Stimulated activated CD8-positive, alpha-beta memory T cell treated with anti-CD3 and anti-CD28 coated beads, Interleukin-15, amount 100 ng/mL, for 48 hours (primary cell): ENCODE measurements around the gene PI4KA.
A peak's percentile ranks its signal among the peaks of the same experiment; 100 is the strongest.
"Not testable (repeated sequence)": the region's sequence is repeated elsewhere in the genome, so short reads cannot be mapped to it uniquely, and the experiment has no call there.

ENCODE experiments used
- DNase-seq, 2 donors: peaks; one replicate each; pipeline ENCODE4 v3.0.0-alpha.2; 2020; ENCODE audit warnings: low read depth in 2 of 2

The PI4KA gene

DNA sequence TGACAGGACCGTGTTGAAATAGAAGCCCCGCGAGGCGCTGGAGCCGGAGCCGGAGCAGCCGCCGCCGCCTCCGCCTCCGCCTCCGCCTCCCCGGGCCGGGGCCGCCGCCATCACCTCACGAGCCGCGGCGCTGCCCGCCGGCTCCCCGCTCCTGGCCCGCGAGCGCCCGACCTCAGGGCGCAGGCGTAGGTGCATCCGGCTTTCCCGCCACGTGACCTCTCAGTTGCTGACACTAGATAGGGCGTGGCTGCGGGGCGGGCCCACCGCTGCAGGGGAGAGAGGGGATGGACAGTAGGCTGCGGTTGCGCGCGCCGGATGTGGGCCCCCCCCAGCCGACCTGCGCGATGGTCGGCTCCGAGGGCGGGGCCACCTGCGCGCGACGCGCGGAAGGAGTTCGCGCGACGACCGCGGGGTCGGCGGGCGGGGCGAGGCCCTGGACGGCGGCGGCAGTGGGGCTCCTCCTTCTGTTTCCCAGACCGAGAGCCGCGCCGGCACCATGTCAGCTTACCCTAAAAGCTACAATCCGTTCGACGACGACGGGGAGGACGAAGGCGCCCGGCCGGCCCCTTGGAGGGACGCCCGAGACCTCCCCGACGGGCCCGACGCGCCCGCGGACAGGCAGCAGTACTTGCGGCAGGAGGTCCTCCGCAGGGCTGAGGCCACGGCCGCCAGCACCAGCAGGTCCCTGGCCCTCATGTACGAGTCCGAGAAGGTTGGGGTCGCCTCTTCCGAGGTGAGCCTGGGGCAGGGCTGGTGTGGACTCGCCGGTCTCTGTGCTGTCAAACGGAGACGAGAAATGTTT, at the start of gene PI4KA, which contains the start of gene SNAP29:
Gene PI4KA (minus strand): TSS at position 197 of the 802 bp plus-strand sequence. CDS start 86 bp downstream, at position 111.
Gene SNAP29 (plus strand): TSS at position 393 of the 802 bp plus-strand sequence. CDS start 104 bp downstream, at position 497.
- DNase-seq, result peak; percentile 97

DNA sequence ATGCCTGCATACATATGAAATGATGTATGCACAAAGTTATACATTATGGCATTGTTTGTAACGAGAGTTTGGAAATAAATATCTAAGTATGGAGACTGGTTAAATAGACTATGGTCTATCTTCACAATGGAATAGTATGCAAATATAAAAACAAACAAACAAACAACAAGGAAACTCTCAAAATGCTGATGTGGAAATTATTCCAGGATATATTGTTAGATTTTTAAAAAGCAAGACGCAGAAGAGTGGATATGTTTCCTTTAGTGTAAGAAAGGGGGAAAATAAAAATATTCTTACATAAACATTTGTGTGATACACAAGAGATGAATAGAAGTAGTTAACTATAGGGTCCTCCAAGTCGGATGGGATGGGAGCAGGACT, 47.8 kb upstream of the PI4KA start:
- DNase-seq, result no peak

DNA sequence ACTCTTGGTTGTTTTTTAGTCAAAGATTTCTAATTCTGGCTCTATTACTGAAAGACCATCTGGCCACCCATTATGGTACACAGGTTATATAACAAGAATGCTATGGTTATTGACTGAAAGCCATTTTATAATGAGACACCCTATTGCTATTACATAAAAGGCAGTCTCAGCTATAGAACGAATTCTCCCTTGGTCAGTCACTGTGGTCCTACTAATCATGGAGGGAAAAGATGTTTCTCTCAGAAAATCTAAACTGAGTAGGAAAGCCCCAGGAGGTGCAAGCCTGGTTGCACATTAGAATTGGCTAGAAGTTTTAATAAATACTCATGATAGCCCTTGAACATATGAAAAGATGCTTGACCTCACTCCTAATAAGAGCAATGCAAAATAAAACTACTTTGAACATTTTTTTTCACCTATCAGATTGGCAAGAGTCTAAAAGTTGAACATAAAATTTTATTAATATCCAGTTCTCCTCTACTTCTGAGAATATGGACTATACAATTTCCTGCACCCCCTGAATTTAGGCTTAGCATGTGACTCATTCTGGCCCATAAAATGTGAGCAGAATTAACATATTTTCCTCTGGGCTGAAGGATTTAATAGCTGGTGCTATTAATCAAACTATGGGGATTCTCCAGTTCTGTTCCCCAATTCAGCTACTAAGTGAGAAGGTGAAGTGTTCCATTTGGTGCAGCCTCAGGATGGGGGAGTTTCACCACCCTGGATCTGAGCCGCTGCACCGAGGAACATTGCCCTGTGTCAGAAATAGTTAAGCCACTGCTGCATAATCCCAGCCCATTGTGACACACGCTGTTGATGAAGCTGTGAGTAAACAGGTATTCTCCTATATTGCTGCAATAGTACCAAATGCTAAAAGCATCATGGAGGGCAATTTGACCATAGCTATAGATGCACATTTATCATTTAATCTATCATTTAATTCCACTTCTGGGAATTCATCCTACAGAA, 47.1 kb upstream of the PI4KA start:
- no peak for DNase-seq

DNA sequence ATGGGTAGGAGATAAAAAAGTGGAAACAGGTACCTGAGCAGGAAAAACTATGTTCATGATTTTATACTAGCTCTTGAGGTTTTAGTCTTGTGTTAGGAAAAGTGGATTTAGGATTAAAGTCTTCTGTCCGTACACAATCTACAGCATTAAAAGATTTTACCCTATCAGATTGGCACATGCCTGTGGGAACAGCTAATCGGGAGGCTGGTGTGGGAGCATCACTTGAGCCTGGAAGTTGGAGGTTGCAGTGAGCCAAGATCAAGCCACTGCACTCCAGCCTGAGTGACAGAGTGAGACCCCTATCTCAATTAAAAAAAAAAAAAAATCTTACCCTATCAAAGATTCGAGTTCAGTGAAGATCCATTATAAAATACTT, 46.4 kb upstream of the PI4KA start:
- DNase-seq, result no peak

DNA sequence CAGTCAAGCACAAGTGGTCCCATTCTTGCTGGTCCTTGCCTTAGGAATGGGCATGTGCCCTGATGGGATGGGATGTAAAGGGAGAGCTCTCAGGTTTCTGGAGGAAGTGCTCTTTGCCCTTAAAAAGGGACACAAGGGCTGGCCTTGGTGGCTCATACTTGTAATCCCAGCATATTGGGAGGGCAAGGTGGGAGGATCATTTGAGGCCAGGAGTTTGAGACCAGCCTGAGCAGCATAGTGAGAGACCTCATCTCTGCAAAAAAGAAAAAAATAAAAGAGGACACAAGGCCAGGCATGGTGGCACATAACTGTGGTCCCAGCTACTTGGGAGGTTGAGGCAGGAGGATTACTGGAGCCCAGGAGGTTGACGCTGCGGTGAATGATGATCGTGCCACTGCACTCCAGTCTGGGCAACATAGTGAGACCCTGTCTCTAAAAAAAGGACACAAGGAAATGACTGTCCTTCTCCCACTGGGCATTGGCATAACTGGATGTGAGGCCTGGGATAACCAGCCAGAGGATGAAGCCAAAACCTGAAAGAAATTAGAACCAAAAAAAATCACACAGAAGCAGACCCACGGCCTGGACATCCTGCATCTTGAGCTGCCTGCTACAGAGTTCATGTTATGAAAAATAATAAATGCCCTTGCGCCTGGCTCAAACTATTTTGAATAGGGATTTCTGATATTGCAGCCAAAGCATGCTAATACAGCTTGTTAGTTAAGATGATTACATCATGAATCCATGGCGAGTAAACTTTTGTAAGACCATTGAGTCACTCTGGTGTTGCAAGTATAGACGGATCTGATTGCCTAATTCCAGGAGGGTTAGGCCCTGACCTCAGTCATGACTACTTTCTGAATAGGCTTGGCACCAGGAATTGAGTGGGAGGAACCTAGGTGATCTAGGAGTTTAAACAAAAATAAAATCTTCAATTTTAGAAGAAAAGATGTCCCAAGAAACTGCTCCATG, 45.7 kb upstream of the PI4KA start:
- DNase-seq, result no peak

DNA sequence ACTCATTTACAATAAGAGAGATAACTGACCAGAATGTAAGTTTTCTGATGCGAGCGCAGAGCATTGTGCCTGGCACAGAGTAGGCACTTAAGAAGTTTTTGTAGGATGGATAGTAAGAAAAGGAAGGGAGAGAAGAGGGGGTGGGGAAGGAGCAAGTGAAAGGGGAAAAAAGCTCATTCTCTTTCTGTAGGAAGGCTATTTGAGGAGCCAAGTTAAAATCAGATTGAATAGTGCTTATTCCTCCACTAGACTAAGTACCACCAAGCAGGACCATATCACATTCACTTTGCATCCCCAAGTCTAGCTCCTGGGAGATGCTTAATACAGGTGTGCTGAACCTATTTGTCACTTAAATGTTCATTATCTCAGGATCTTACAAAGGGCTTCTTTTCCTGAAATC, 44.5 kb upstream of the PI4KA start:
- DNase-seq, result no peak

DNA sequence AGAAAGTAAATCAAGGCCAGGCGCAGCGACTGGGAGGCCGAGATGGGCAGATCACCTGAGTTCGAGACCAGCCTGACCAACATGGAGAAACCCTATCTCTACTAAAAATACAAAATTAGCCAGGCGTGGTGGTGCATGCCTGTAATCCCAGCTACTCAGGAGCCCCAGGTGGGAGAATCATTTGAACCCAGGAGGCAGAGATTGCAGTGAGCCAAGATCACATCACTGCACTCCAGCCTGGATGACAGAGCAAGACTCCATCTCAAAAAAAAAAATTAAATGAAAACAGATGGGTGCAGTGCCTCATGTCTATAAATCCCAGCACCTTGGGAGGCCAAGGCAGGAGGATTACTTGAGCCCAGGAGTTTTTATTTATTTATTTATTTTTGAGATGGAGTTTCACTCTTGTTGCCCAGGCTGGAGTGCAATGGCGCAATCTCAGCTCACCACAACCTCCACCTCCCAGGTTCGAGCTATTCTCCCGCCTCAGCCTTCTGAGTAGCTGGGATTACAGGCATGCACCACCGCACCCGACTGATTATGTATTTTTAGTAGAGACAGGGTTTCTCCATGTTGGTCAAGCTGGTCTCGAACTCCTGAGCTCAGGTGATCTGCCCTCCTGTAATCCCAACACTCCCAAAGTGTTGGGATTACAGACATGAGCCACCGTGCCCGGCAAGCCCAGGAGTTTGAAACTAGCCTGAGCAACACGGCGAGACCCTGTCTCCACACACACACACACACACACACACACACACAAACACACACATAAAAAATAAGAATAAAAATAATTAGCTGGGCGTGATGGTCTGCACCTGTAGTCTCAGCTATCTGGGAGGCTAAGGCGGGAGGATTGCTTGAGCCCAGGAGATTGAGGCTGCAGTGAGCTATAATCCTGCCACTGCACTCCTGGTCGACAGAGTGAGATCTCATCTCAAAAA, 42.8 kb upstream of the PI4KA start:
- not testable (repeated sequence) for DNase-seq

DNA sequence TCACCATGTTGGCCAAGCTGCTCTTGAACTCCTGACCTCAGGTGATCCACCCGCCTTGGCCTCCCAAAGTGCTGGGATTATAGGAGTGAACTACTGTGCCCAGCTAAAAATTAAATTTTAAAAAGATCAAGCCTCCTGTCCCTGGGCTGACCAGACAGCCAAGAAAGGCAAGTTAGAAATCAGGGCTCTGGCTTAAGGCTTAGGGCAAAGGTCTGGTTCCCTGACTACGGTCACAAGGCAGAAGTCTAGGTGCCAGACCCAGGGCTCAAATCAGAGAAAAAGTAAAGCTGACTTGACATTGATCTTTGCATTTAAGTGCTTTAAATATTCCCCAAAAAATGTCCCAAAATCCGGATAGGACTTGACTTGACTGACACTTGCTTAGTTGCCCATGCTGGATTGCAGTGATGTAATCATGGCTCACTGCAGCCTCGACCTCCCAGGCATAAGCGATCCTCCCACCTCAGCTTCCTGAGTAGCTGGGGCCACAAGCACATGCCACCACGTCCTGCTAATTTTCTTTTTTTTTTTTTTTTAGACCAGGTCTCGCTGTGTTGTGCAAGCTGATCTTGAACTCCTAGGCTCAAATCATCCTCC, 41.3 kb upstream of the PI4KA start:
- no peak for DNase-seq

DNA sequence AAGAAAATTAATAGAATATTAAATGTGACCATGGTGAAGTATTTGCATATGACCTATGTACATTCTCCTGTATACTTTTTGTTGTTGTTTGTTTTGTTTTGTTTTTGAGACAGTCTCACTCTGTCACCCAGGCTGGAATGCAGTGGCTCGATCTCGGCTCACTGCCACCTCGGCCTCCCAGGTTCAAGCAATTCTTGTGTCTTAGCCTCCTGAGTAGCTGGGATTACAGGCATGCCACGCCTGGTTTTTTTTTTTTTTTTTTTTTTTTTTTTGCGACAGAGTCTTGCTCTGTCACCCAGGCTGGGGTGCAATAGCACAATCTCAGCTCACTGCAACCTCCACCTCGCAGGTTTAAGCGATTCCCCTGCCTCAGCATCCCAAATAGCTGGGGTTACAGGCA, 39.1 kb upstream of the PI4KA start:
- not testable (repeated sequence) for DNase-seq

DNA sequence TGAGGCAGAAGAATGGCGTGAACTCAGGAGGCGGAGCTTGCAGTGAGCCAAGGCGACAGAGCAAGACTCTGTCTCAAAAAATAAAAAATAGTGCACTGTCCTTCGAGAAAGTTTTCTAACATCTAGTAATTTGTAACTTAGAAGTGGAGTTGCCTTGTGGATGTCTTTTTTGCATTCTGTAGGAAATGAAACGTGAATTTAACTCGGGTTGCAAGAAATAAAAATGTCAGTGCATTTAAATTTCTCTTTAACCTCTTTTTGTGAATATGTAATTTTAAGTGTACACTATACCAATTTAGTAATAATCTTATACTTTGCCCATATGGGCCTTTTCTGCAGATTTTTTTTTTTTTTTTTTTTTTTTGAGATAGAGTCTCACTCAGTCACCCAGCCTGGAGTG, 32.4 kb upstream of the PI4KA start:
- no peak for DNase-seq

DNA sequence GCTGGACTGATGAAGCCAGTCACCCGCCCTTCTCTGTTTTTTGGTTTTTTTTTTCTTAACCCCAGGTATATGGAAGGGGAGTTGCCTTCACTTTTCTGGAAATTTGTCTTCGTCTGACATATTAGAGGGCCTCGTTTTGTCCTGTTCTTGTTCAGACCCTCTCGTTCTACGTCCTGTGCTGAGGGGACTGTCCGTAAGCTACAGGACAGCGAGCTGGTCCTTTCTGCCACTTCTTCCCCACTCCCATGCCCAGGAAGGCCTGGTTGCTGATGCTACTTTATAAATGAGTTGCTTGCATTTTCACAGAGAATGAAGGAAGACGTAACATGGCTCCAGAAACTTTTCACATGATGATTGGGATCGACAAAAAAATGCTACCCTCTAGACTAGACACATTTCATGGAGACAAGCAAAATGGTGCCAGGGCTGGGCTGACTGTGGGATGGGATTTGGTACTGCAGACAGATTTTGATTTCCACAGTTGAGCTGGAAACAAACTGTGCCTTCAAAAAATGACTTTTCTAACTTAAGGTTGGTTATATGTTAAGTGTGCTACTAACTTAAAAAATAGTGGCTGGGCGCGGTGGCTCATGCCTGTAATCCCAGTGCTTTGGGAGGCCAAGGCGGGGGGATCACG, 31.4 kb upstream of the PI4KA start:
- DNase-seq, result no peak

DNA sequence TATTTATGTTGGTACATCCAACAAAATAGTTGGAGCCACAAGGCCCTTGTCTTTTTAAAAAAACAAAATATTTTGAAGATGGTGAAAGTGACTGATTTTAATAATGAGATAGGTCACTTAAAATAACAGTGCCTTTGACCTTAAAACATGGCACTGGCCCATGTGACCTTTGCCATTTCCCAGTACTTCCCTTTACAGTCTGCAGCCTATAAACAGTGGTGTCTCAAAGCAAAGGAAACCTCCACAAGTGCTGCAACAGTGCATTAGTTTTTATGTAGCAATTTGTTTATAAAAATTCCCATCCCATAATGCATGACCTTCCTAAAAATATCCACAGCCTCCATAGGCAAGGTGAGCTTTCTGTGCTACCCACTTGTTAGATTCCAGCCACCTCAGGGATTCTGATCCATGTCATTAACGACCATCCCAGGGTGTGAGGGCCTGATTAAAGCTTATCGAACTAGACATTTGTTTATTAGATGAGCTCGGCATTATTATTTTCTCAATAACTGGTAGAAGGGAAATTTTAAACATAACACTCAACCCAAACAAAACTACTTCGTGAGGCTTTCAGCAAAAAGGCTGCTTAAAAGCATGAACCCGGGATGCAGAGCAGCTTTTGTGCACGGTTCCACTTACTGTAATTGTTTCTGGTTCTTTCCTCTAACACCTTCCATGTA, 30.6 kb upstream of the PI4KA start:
- no peak for DNase-seq

DNA sequence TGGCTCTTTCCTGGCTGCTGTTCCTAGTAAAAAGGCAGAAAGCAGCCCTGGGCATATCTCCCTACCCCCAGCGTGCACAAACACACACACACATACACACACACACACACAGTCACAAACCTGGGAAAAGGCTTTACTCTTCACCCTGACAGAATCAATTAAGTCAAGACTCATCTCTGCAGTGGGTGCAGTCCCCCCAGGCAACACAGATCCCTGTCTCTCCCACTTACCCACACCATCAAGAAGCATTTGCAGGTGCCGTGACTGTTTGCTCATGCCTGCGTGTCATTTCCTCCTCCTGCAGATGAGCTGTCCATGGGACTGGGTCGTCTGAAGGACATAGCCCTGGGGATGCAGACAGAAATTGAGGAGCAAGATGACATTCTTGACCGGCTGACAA, 28.8 kb upstream of the PI4KA start:
- no peak for DNase-seq

DNA sequence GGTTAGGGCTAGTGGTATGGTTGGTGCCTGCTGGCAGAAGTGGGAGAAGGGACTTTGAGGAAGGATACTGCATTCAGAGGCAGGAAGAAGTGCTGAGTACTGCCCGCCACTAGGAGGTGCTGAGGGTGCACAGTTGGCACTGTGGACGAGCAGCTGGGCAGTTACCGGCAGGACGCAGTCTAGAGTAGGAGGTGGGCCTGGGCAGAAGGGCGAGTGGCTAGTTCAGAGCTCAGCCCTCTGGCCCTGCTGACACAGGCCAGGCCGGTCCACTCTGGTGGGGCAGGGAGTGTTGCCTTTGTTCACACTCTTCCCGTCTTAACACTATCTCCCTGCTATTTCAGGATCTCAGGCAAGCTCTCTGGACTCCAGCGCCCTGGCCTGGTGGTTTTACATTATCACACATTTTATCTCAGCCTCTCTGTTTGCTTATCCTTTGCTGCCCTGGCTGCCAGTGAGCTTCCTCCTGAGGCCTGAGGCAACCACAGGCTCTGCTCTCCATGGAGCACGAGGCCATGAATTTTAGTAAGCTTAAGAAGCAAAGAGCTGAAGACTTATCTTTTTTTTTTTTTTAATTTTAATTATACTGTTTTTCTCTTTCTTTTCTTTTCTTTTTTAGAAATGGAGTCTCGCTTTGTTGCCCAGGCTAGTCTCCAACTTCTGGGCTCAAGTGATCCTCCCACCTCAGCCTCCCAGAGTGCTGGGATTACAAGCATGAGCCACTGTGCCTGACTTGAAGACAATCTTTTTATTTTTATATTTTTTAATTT, 27.1 kb upstream of the PI4KA start:
- DNase-seq, result peak; percentile 22 to 30

DNA sequence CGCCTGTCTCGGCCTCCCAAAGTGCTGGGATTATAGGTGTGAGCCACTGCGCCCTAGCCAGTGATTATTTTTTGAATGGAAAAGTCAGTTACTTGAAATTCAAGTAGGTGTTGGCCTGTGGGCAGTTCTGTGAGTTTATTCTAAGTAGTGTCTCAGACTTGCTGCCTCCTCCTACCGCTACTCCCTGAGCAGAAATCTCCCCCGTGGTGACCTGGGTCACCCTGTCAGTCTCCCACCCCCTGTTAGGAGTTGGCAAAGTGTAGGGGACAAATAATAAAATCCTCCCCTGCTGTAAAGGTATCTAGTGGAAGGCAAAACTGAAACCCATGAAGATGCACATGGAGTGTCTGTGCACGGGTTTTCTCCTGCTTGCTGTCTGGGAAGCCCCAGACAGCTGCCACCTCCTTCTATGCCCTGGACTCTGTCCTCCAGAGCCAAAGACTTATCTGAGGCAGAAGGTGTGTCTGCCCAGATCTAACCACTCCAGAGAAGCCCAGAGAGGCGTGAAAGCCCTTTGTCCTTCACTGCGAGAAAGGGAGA, 26.5 kb upstream of the PI4KA start:
- DNase-seq, result no peak

DNA sequence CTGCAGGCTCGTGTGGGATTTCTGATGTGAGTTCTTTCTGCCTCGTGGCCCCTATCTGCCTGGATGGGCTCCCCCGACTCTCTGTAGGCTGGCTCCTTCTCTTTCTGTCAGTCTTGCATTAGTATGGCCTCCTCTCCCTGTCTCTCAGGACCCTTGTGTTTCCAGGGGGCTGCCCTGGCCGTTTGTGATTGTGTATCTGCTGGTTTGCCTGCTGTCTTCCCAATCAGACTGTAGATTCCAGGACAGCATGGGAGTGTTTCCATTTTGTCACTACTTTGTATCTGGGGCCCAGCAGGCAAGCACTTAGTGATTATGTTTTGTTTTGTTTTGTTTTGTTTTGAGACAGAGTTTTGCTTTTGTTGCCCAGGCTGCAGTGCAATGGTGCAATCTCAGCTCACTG, 25.8 kb upstream of the PI4KA start:
- DNase-seq, result no peak

DNA sequence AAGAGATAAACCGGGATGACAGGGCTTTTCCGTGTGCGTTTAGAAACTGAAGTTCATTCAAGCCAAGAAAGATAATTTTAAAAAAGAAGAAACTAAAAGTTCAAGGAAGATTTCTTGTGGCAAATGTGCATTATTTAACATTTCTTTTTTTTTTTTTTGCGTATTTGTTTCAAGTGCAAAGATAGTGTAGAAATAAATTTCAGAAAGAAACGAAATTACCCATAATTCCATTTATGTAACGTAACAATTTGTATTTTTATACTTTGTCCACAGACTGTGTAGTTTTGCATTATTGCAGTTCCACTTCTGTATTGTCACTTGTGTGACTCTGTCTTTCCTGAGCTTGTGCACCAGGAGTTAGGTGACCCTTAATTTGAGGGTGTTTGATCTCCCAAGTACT, 24.2 kb upstream of the PI4KA start:
- DNase-seq, result no peak
